Ishikawa (cell line): ENCODE results near the gene ADAMTS18.

ENCODE experiments used
- CEBPB ChIP-seq: IDR thresholded peaks from 2 replicates; pipeline ENCODE4 v1.6.1; 2012
- EP300 ChIP-seq: IDR thresholded peaks from 2 replicates; pipeline ENCODE4 v1.6.1; 2012; ENCODE audit warnings: borderline replicate concordance
- FOXM1 ChIP-seq: IDR thresholded peaks from 2 replicates; pipeline ENCODE4 v1.6.1; 2012; ENCODE audit warnings: low read depth, borderline replicate concordance
- MAX ChIP-seq: IDR thresholded peaks from 2 replicates; pipeline ENCODE4 v1.6.1; 2012
- NFIC ChIP-seq: IDR thresholded peaks from 2 replicates; pipeline ENCODE4 v1.6.1; 2012
- RAD21 ChIP-seq: IDR thresholded peaks from 2 replicates; pipeline ENCODE4 v1.6.1; 2012; ENCODE audit warnings: low read depth
- TAF1 ChIP-seq: IDR thresholded peaks from 2 replicates; pipeline ENCODE4 v1.6.1; 2012; ENCODE audit warnings: low read depth, mild to moderate bottlenecking
- TCF12 ChIP-seq: IDR thresholded peaks from 2 replicates; pipeline ENCODE4 v1.6.1; 2012; ENCODE audit warnings: low read depth
- TEAD4 ChIP-seq: IDR thresholded peaks from 2 replicates; pipeline ENCODE4 v1.6.1; 2012
- USF1 ChIP-seq: IDR thresholded peaks from 2 replicates; pipeline ENCODE4 v1.6.1; 2012
- YY1 ChIP-seq: IDR thresholded peaks from 2 replicates; pipeline ENCODE4 v1.6.1; 2012; ENCODE audit warnings: low read depth
- ZBTB7A ChIP-seq: IDR thresholded peaks from 2 replicates; pipeline ENCODE4 v1.6.1; 2012; ENCODE audit warnings: low read depth
- TF ChIP-seq, protein P1 (sequence below): IDR thresholded peaks from 2 replicates; pipeline ENCODE4 v1.6.1; 2012; ENCODE audit warnings: low read depth, mild to moderate bottlenecking

DNA sequence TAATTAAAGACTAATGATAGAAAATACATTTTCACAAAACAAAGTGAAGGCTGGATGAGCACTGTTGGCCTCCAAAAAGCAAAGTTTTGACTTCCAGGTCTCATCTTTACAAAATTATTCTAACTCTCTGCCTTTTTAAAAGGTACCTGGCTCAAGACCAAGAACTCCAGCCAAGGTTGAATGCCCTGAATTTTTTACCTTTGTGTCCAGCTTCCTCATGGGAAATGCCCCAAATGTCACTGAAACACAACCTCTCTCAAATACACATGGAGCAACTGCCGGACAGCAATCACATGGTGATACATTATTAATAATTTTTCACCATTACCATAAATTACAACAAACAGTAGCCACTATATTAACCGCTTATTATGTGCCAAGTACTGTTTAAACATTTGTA lies 32.2 kb downstream of the ADAMTS18 start:
- TF ChIP-seq FOXM1 = no peak
- no peak for TF ChIP-seq RAD21
- no peak for TF ChIP-seq TAF1
- TF ChIP-seq MAX = peak; percentile 43; the same call in 1 of the 2 replicates
- TF ChIP-seq, protein P1, sequence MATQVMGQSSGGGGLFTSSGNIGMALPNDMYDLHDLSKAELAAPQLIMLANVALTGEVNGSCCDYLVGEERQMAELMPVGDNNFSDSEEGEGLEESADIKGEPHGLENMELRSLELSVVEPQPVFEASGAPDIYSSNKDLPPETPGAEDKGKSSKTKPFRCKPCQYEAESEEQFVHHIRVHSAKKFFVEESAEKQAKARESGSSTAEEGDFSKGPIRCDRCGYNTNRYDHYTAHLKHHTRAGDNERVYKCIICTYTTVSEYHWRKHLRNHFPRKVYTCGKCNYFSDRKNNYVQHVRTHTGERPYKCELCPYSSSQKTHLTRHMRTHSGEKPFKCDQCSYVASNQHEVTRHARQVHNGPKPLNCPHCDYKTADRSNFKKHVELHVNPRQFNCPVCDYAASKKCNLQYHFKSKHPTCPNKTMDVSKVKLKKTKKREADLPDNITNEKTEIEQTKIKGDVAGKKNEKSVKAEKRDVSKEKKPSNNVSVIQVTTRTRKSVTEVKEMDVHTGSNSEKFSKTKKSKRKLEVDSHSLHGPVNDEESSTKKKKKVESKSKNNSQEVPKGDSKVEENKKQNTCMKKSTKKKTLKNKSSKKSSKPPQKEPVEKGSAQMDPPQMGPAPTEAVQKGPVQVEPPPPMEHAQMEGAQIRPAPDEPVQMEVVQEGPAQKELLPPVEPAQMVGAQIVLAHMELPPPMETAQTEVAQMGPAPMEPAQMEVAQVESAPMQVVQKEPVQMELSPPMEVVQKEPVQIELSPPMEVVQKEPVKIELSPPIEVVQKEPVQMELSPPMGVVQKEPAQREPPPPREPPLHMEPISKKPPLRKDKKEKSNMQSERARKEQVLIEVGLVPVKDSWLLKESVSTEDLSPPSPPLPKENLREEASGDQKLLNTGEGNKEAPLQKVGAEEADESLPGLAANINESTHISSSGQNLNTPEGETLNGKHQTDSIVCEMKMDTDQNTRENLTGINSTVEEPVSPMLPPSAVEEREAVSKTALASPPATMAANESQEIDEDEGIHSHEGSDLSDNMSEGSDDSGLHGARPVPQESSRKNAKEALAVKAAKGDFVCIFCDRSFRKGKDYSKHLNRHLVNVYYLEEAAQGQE = no peak
- peak; percentile 25; the same call in 1 of the 2 replicates for TF ChIP-seq EP300
- TF ChIP-seq USF1 = no peak
- peak; percentile 82 for TF ChIP-seq NFIC
- TF ChIP-seq TCF12 = 0 out of 2 replicates have a peak, but pooled peaks have one; percentile 22
- TF ChIP-seq CEBPB = no peak
- no peak for TF ChIP-seq YY1
- TF ChIP-seq TEAD4 = peak; percentile 80
- no peak for TF ChIP-seq ZBTB7A
